Esophagus muscularis mucosa (tissue), 3 donors: ENCODE measurements around the gene PCSK7.

ENCODE experiments used
- POLR2A ChIP-seq: fragments of 450-650 bp; IDR thresholded peaks from one replicate; pipeline ENCODE4 v1.6.1; 2017; ENCODE audit warnings: antibody characterized with exemption, moderate library complexity, mild to moderate bottlenecking, low read depth
- POLR2AphosphoS5 ChIP-seq, 2 donors: sonication (generic); formaldehyde crosslinking; IDR thresholded peaks; one replicate each; pipeline ENCODE4 v1.6.1; 2017; ENCODE audit warnings: antibody characterized with exemption in 2 of 2
- TF ChIP-seq, protein P1 (sequence below), 3 experiments: fragments of 200-600 bp in 2 of 3; fragments of 450-650 bp in 1 of 3; sonication (generic) in 2 of 3; IDR thresholded peaks; one replicate each; pipeline ENCODE4 v1.5.1; 2017 to 2019; ENCODE audit warnings: antibody characterized with exemption in 3 of 3, mild to moderate bottlenecking in 2 of 3, moderate library complexity in 1 of 3

DNA sequence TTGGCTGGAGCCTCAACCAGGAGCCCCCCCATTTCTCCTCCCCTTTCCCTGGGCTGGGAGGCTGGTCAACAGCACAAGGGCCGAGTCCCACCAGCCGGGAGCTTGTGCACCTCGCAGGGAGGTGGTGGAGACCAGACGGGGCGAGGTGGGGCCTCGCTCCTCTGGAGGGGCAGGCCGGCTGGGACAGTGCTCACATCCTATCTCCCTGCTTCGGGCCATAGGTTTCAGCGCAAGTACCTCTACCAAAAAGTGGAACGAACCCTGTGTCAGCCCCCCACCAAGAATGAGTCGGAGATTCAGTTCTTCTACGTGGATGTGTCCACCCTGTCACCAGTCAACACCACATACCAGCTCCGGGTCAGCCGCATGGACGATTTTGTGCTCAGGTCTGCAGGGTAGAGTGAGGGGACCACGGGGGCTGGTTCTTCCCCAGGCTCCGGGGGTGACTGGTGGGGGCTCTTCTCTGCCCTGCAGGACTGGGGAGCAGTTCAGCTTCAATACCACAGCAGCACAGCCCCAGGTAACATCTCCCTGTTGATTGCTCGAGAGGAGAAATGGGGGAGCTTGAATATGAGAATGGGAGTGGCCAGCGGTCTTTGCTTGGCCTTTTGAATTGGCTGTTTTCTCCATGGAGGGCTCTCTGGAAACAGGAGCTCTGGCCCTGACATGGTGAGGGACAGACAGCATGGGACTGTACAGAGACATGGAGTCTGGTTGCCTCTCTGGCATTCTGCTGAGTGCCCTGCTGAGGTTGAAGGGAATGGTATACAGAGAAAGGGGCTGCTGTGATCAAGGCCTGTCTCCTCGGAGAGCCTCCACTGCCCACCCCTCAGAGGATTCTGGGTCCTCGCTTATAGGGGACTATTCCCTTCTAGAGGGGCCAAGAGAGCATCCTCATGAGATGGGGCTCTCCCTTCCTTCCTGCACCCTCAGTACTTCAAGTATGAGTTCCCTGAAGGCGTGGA is 50.0 kb downstream of the PCSK7 start:
- TF ChIP-seq, protein P1, sequence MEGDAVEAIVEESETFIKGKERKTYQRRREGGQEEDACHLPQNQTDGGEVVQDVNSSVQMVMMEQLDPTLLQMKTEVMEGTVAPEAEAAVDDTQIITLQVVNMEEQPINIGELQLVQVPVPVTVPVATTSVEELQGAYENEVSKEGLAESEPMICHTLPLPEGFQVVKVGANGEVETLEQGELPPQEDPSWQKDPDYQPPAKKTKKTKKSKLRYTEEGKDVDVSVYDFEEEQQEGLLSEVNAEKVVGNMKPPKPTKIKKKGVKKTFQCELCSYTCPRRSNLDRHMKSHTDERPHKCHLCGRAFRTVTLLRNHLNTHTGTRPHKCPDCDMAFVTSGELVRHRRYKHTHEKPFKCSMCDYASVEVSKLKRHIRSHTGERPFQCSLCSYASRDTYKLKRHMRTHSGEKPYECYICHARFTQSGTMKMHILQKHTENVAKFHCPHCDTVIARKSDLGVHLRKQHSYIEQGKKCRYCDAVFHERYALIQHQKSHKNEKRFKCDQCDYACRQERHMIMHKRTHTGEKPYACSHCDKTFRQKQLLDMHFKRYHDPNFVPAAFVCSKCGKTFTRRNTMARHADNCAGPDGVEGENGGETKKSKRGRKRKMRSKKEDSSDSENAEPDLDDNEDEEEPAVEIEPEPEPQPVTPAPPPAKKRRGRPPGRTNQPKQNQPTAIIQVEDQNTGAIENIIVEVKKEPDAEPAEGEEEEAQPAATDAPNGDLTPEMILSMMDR (IDR thresholded peaks at IDR 0.05) = peak in 1 of 3 experiments; percentile 0
- TF ChIP-seq POLR2AphosphoS5 (IDR thresholded peaks at IDR 0.05) (no peak), POLR2A (no peak)
